ENCODE results near the gene MEOX1.

DNA sequence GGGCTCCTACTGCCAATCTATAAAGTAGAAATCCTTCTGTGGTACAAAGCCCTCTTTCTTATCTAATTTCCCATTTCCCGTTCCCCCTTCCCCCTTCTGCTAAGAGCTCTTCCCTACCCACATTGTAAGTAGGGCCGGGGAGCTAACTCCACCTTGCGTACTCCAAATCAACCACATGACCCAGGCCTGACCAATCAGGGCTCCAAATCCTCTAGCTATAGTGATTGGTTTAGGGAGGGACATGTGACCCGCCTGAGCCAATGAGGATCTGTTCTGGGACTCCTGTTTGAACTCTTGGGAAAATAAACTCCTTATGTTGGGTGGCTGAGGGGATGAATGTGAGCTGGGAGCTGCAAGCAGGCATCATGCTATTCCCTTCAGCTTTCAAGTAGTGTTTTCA is 40.9 kb upstream of the MEOX1 start:
- TF ChIP-seq, protein P1, sequence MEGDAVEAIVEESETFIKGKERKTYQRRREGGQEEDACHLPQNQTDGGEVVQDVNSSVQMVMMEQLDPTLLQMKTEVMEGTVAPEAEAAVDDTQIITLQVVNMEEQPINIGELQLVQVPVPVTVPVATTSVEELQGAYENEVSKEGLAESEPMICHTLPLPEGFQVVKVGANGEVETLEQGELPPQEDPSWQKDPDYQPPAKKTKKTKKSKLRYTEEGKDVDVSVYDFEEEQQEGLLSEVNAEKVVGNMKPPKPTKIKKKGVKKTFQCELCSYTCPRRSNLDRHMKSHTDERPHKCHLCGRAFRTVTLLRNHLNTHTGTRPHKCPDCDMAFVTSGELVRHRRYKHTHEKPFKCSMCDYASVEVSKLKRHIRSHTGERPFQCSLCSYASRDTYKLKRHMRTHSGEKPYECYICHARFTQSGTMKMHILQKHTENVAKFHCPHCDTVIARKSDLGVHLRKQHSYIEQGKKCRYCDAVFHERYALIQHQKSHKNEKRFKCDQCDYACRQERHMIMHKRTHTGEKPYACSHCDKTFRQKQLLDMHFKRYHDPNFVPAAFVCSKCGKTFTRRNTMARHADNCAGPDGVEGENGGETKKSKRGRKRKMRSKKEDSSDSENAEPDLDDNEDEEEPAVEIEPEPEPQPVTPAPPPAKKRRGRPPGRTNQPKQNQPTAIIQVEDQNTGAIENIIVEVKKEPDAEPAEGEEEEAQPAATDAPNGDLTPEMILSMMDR (IDR thresholded peaks at IDR 0.05; ENCODE audit: insufficient read depth, low read depth, low read length) = no peak
- no peak for TF ChIP-seq EZH2 (IDR thresholded peaks at IDR 0.05; ENCODE audit: insufficient read depth, low read length)
